ENCODE data around the gene PRUNE2.

The PRUNE2 gene

DNA sequence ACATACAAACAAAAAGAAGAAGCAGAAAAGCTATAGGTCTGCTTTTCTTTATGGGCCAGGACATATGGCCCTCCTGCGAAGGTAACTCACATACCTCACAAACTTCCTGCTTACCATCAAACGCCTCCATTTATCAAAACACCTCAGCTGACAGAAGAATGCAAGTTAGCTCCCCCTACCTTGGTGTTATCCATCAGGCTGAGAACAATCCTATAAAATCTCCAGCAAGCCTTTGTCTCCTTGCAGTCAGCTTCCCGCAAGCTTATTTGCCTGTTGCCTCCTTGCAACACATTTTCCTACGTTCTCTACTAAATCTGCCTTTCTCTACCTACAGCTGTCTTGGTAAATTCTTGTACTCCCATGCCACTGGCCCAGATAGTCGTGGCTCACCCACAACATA lies 164.4 kb downstream of the PRUNE2 start:
- Histone ChIP-seq H4K20me1 (ENCODE audit: control insufficient read depth, insufficient read depth, low read depth, low read length) (no peaks in the 10 kb centered on the region), H3K4me2 (ENCODE audit: low read length) (no peak overlapping the region), H3K36me3 (ENCODE audit: control insufficient read depth, low read length) (no peaks in the 10 kb centered on the region), H3K4me1 (ENCODE audit: control insufficient read depth, low read length) (no peaks in the 10 kb centered on the region), H3F3A (ENCODE audit: control insufficient read depth, insufficient read depth) (no peaks in the 10 kb centered on the region), H3K4me3 (ENCODE audit: low read length) (no peak overlapping the region), H3K27ac (ENCODE audit: low read depth, low read length) (no peak overlapping the region), H3K79me2 (ENCODE audit: control insufficient read depth, low read length) (no peaks in the 10 kb centered on the region), H3K27me3 (ENCODE audit: control insufficient read depth, low read length) (0 out of 2 replicates have a peak, but pooled peaks cover under 1% of the 10 kb centered on the region), H3K9me2 (replicated peaks; ENCODE audit: control insufficient read depth, low read length) (no peaks in the 10 kb centered on the region), H3K9me3 (ENCODE audit: control insufficient read depth, insufficient read depth, low read length) (no peaks in the 10 kb centered on the region)
- TF ChIP-seq EZH2phosphoT487 (IDR thresholded peaks at IDR 0.05; ENCODE audit: borderline replicate concordance, low read length) = no peak
- TF ChIP-seq, protein P1, sequence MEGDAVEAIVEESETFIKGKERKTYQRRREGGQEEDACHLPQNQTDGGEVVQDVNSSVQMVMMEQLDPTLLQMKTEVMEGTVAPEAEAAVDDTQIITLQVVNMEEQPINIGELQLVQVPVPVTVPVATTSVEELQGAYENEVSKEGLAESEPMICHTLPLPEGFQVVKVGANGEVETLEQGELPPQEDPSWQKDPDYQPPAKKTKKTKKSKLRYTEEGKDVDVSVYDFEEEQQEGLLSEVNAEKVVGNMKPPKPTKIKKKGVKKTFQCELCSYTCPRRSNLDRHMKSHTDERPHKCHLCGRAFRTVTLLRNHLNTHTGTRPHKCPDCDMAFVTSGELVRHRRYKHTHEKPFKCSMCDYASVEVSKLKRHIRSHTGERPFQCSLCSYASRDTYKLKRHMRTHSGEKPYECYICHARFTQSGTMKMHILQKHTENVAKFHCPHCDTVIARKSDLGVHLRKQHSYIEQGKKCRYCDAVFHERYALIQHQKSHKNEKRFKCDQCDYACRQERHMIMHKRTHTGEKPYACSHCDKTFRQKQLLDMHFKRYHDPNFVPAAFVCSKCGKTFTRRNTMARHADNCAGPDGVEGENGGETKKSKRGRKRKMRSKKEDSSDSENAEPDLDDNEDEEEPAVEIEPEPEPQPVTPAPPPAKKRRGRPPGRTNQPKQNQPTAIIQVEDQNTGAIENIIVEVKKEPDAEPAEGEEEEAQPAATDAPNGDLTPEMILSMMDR (IDR thresholded peaks at IDR 0.05; ENCODE audit: low read depth, low read length, poor library complexity, severe bottlenecking) = no peak

- Histone ChIP-seq H4K20me1 (ENCODE audit: control insufficient read depth, insufficient read depth, low read depth, low read length) (no peaks in the 10 kb centered on the region), H3K9me2 (replicated peaks; ENCODE audit: control insufficient read depth, low read length) (no peaks in the 10 kb centered on the region), H3K4me2 (ENCODE audit: low read length) (no peak overlapping the region), H3K36me3 (ENCODE audit: control insufficient read depth, low read length) (no peaks in the 10 kb centered on the region), H3K9me3 (ENCODE audit: control insufficient read depth, insufficient read depth, low read length) (no peaks in the 10 kb centered on the region), H3K4me1 (ENCODE audit: control insufficient read depth, low read length) (no peaks in the 10 kb centered on the region), H3K27me3 (ENCODE audit: control insufficient read depth, low read length) (peaks cover 15% of the 10 kb centered on the region), H3K27ac (ENCODE audit: low read depth, low read length) (no peak overlapping the region), H3K4me3 (ENCODE audit: low read length) (no peak overlapping the region), H3F3A (ENCODE audit: control insufficient read depth, insufficient read depth) (no peaks in the 10 kb centered on the region), H3K79me2 (ENCODE audit: control insufficient read depth, low read length) (no peaks in the 10 kb centered on the region)
- no peak for TF ChIP-seq EZH2phosphoT487 (IDR thresholded peaks at IDR 0.05; ENCODE audit: borderline replicate concordance, low read length)
- TF ChIP-seq, protein P1 (IDR thresholded peaks at IDR 0.05; ENCODE audit: low read depth, low read length, poor library complexity, severe bottlenecking) = no peak
Measured at GRCh38 chr9:76738402-76738801, 167.5 kb downstream of the PRUNE2 start.

GRCh38 chr9:76737154-76737902 lies 168.6 kb downstream of the PRUNE2 start:
- Histone ChIP-seq H4K20me1 (ENCODE audit: control insufficient read depth, insufficient read depth, low read depth, low read length) (no peaks in the 10 kb centered on the region), H3K27me3 (ENCODE audit: control insufficient read depth, low read length) (peaks cover 18% of the 10 kb centered on the region), H3K4me2 (ENCODE audit: low read length) (no peak overlapping the region), H3F3A (ENCODE audit: control insufficient read depth, insufficient read depth) (no peaks in the 10 kb centered on the region), H3K36me3 (ENCODE audit: control insufficient read depth, low read length) (no peaks in the 10 kb centered on the region), H3K4me1 (ENCODE audit: control insufficient read depth, low read length) (no peaks in the 10 kb centered on the region), H3K9me2 (replicated peaks; ENCODE audit: control insufficient read depth, low read length) (no peaks in the 10 kb centered on the region), H3K4me3 (ENCODE audit: low read length) (no peak overlapping the region), H3K79me2 (ENCODE audit: control insufficient read depth, low read length) (no peaks in the 10 kb centered on the region), H3K9me3 (ENCODE audit: control insufficient read depth, insufficient read depth, low read length) (no peaks in the 10 kb centered on the region), H3K27ac (ENCODE audit: low read depth, low read length) (no peak overlapping the region)
- TF ChIP-seq, protein P1 (IDR thresholded peaks at IDR 0.05; ENCODE audit: low read depth, low read length, poor library complexity, severe bottlenecking) = no peak
- TF ChIP-seq EZH2phosphoT487 (IDR thresholded peaks at IDR 0.05; ENCODE audit: borderline replicate concordance, low read length) = no peak
